ENCODE measurements around the gene SMARCAD1.

GRCh38 chr4:94339779-94340178 is 132.1 kb downstream of the SMARCAD1 start:
- TF ChIP-seq CTCF (IDR thresholded peaks at IDR 0.05; ENCODE audit: low read depth, low read length) (no peak), EZH2phosphoT487 (IDR thresholded peaks at IDR 0.05; ENCODE audit: low read depth) (no peak)

All from OCI-LY3 (cell line).